H1 (cell line): Measurements from ENCODE around the gene NAV2.

Source experiments
- CBX5 ChIP-seq: fragments of 300-800, 300-1000 bp; sonication (generic); IDR thresholded peaks from 2 replicates; pipeline ENCODE4 v1.7.1; 2016; ENCODE audit warnings: antibody characterized with exemption, low read length, low read depth
- JUND ChIP-seq: IDR thresholded peaks from 2 replicates; pipeline ENCODE4 v1.6.1; 2011; ENCODE audit warnings: mild to moderate bottlenecking, improper control_type of control experiment, low read length
- TCF12 ChIP-seq: IDR thresholded peaks from 2 replicates; pipeline ENCODE4 v1.6.1; 2011; ENCODE audit warnings: low read depth, mild to moderate bottlenecking, low read length
- TEAD4 ChIP-seq: IDR thresholded peaks from 2 replicates; pipeline ENCODE4 v1.6.1; 2012; ENCODE audit warnings: low read depth, low read length, inconsistent platforms, mixed read lengths
- TF ChIP-seq, protein P1 (sequence below), 3 experiments: IDR thresholded peaks; 1 replicate in 2 of 3; 2 replicates in 1 of 3; pipeline versions ENCODE4 v1.5.1 to v1.6.1; 2011; ENCODE audit warnings: low read length in 3 of 3, mild to moderate bottlenecking in 3 of 3, inconsistent platforms in 2 of 3, low read depth in 1 of 3, moderate library complexity in 1 of 3; ENCODE audit not compliant: insufficient read depth in 1 of 3; ENCODE audit errors: control extremely low read depth in 1 of 3

- TF ChIP-seq, protein P1, sequence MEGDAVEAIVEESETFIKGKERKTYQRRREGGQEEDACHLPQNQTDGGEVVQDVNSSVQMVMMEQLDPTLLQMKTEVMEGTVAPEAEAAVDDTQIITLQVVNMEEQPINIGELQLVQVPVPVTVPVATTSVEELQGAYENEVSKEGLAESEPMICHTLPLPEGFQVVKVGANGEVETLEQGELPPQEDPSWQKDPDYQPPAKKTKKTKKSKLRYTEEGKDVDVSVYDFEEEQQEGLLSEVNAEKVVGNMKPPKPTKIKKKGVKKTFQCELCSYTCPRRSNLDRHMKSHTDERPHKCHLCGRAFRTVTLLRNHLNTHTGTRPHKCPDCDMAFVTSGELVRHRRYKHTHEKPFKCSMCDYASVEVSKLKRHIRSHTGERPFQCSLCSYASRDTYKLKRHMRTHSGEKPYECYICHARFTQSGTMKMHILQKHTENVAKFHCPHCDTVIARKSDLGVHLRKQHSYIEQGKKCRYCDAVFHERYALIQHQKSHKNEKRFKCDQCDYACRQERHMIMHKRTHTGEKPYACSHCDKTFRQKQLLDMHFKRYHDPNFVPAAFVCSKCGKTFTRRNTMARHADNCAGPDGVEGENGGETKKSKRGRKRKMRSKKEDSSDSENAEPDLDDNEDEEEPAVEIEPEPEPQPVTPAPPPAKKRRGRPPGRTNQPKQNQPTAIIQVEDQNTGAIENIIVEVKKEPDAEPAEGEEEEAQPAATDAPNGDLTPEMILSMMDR (IDR thresholded peaks at IDR 0.05; ENCODE audit: control extremely low read depth in 1 of 3, insufficient read depth in 1 of 3, low read depth in 1 of 3, low read length in 3 of 3): no peak
- TF ChIP-seq JUND (no peak), CBX5 (no peak), TCF12 (no peak), TEAD4 (no peak)
These were observed 309.2 kb downstream of the NAV2 start for GRCh38 chr11:20021771-20022362.
